PC-9 (cell line): ENCODE results near the gene ZFPM1.

ENCODE experiments used
- CTCF ChIP-seq: fragments of 200-600 bp; sonication (generic); conservative IDR thresholded peaks from 2 replicates; pipeline ENCODE4 v1.6.1; 2017; ENCODE audit warnings: mixed run types, antibody characterized with exemption, mild to moderate bottlenecking, moderate library complexity
- EZH2 ChIP-seq: fragments of 200-600 bp; sonication (generic); IDR thresholded peaks from 2 replicates; pipeline ENCODE4 v1.8.0; 2017; ENCODE audit warnings: antibody characterized with exemption, low read depth

- TF ChIP-seq CTCF (no peak), EZH2 (no peak)
Measured at GRCh38 chr16:88566158-88566557, 113.1 kb downstream of the ZFPM1 start.
